HepG2 (cell line): ENCODE results near the gene PTGER4. TPM values are rescaled to one million over a fixed set of nuclear protein-coding genes. Genes with fewer than 3 reads are reported as not detected.

Experiments used
- ATAC-seq: fragments of 200-7000 bp; cut with Tn5 transposase; 3 replicates; pipeline ENCODE4 v1.9.1; 2020; ENCODE audit warnings: mild to moderate bottlenecking, moderate library complexity
- BruUV-seq: library from RNA; stranded (reverse); fragments of 400-500 nt; replicated peaks from 2 replicates; lab custom pipeline; 2021; lab: Mats Ljungman, UMichigan
- CTCF ChIA-PET: fragments of 300-600 bp; formaldehyde crosslinking; extraction: SDS; loops from one replicate; lab custom pipeline; 2021; ENCODE audit warnings: low total read pairs, inconsistent platforms, low intra/inter-chr PET ratio; lab: Yijun Ruan, JAX
- POLR2A ChIA-PET: fragments of 350-600 bp; sonication (Branson Sonifier 250); formaldehyde crosslinking; loops from one replicate; lab custom pipeline; 2020; ENCODE audit warnings: antibody characterized with exemption, inconsistent platforms; lab: Yijun Ruan, JAX
- DNase-seq: peaks from one replicate; pipeline ENCODE4 v3.0.0-alpha.2; 2015; ENCODE audit warnings: low spot score
- FAIRE-seq: peaks from 3 replicates; lab custom pipeline; 2011; peaks lifted over from hg19 to GRCh38; lab: Jason Lieb, UNC
- H2AFZ ChIP-seq: one replicate; pipeline ENCODE4 v1.6.1; 2011; ENCODE audit warnings: low read length, inconsistent platforms
- H3K27ac ChIP-seq: fragments of 300-600 bp; 3 replicates; pipeline ENCODE4 v1.8.0; 2011; ENCODE audit warnings: mixed run types, mild to moderate bottlenecking, mixed read lengths, low read length, inconsistent platforms; ENCODE audit not compliant: insufficient read depth; ENCODE audit errors: extremely low read length
- H3K27me3 ChIP-seq, 2 experiments: fragments of 200-600 bp in 1 of 2; 2 replicates in 1 of 2; 3 replicates in 1 of 2; pipeline versions ENCODE4 v1.6.0 to v1.8.0; 2011; ENCODE audit warnings: low read length in 2 of 2, mild to moderate bottlenecking in 2 of 2, moderate library complexity in 2 of 2, inconsistent platforms in 1 of 2; ENCODE audit not compliant: insufficient read depth in 2 of 2, control insufficient read depth in 1 of 2
- H3K36me3 ChIP-seq, 2 experiments: fragments of 200-600 bp in 1 of 2; replicated peaks in 1 of 2; 2 replicates in 1 of 2; 3 replicates in 1 of 2; pipeline versions ENCODE4 v1.5.1 to v1.8.0; 2011; ENCODE audit warnings: low read length in 2 of 2, inconsistent platforms in 1 of 2; ENCODE audit not compliant: insufficient read depth in 2 of 2, control insufficient read depth in 1 of 2
- H3K4me1 ChIP-seq: 2 replicates; pipeline ENCODE4 v1.5.1; 2012; ENCODE audit warnings: low read length, inconsistent platforms; ENCODE audit not compliant: insufficient read depth
- H3K4me2 ChIP-seq: 2 replicates; pipeline ENCODE4 v1.6.0; 2011; ENCODE audit warnings: low read depth, low read length, inconsistent platforms
- H3K4me3 ChIP-seq, 3 experiments: fragments of 200-600 bp in 1 of 3; sonication (generic), shearing (Covaris generic) in 1 of 3; replicated peaks in 1 of 3; 2 replicates each; pipeline ENCODE4 v1.5.1; 2011 to 2016; ENCODE audit warnings: low read length in 3 of 3, inconsistent platforms in 2 of 3, low read depth in 2 of 3, mild to moderate bottlenecking in 2 of 3, control low read depth in 1 of 3, mixed read lengths in 1 of 3; ENCODE audit not compliant: insufficient read depth in 1 of 3
- H3K79me2 ChIP-seq: one replicate; pipeline ENCODE4 v1.6.1; 2011; ENCODE audit warnings: low read length, inconsistent platforms; ENCODE audit not compliant: insufficient read depth
- H3K9ac ChIP-seq: 2 replicates; pipeline ENCODE4 v1.6.0; 2011; ENCODE audit warnings: mild to moderate bottlenecking, low read depth, low read length, inconsistent platforms; ENCODE audit not compliant: insufficient read depth
- H3K9me3 ChIP-seq: 2 replicates; pipeline ENCODE4 v1.5.1; 2012; ENCODE audit warnings: mild to moderate bottlenecking, low read length
- H4K20me1 ChIP-seq: 2 replicates; pipeline ENCODE4 v1.6.0; 2011; ENCODE audit warnings: inconsistent platforms, mild to moderate bottlenecking, low read length, moderate library complexity; ENCODE audit not compliant: insufficient read depth
- CENPT ChIP-seq: sonication (generic); formaldehyde crosslinking; IDR thresholded peaks from 2 replicates; pipeline ENCODE4 v1.8.0; 2022; ENCODE audit warnings: low read depth, mild to moderate bottlenecking, moderate library complexity, missing genetic modification reagents
- CHD2 ChIP-seq: IDR thresholded peaks from 2 replicates; pipeline ENCODE4 v1.6.1; 2011; ENCODE audit warnings: low read depth, low read length, improper control_type of control experiment
- GABPB1 ChIP-seq: IDR thresholded peaks from 2 replicates; pipeline ENCODE4 v1.6.1; 2016; ENCODE audit warnings: mild to moderate bottlenecking, missing genetic modification reagents, moderate library complexity, missing compliant biosample characterization
- MAFK ChIP-seq, 2 experiments: IDR thresholded peaks in 1 of 2; conservative IDR thresholded peaks in 1 of 2; 2 replicates each; pipeline ENCODE4 v1.6.1; 2011; ENCODE audit warnings: improper control_type of control experiment in 2 of 2, low read length in 2 of 2
- PAXIP1 ChIP-seq: sonication (generic); formaldehyde crosslinking; conservative IDR thresholded peaks from 2 replicates; pipeline ENCODE4 v1.4.0; 2020; ENCODE audit warnings: mild to moderate bottlenecking, missing genetic modification reagents, moderate library complexity
- ZIK1 ChIP-seq: sonication (generic); formaldehyde crosslinking; IDR thresholded peaks from 2 replicates; pipeline ENCODE4 v1.5.0; 2020; ENCODE audit warnings: mild to moderate bottlenecking, low read depth, missing genetic modification reagents, borderline replicate concordance
- ZNF878 ChIP-seq: sonication (generic); formaldehyde crosslinking; IDR thresholded peaks from 2 replicates; pipeline ENCODE4 v1.8.1; 2023; ENCODE audit warnings: mild to moderate bottlenecking, missing genetic modification reagents, moderate library complexity
- in situ Hi-C: cut with HindIII; loops from 2 replicates; pipeline ENCODE4 v1.10.0; 2017; ENCODE audit warnings: low pct_unique_long_range_greater_than_20kb; ENCODE audit not compliant: extremely low pct_ligation_motif_present
- intact Hi-C: fragments of 100-400 bp; cut with micrococcal nuclease; formaldehyde crosslinking; loops from one replicate; pipeline ENCODE4 v1.10.0; 2022; ENCODE audit not compliant: unreplicated experiment
- polyA plus RNA-seq, 8 experiments: library from polyadenylated mRNA; depleted of rRNA in 3 of 8; stranded (reverse) in 7 of 8; unstranded in 1 of 8; fragments of >200 nt; fragmentation: Illumina TruSeq in 4 of 8; extraction: Trizol in 4 of 8; gene quantifications; 2 replicates each; pipeline versions ENCODE4 v1.2.1 to v1.2.3, GENCODE V29; 2011 to 2016; ENCODE audit warnings: low read depth in 4 of 8, missing spikeins in 1 of 8, mixed read lengths in 1 of 8; ENCODE audit not compliant: insufficient read depth in 1 of 8
- total RNA-seq, 5 experiments: library from RNA; depleted of rRNA; stranded (reverse); fragments of >200 nt; fragmentation: Illumina TruSeq; extraction: Trizol; gene quantifications; 2 replicates each; pipeline ENCODE4 v1.2.3, GENCODE V29; 2016; ENCODE audit warnings: low read depth in 1 of 5
- TF ChIP-seq, protein P1 (sequence below): sonication (generic); formaldehyde crosslinking; IDR thresholded peaks from 2 replicates; pipeline ENCODE4 v1.4.0; 2020; ENCODE audit warnings: missing genetic modification reagents, mild to moderate bottlenecking, borderline replicate concordance

The PTGER4 gene
- total and polyA plus RNA-seq, 2 of the 13 experiments (the other 11 are each of a cell fraction or from before 2014, with no cell fraction given), result 0.01 to 0.11 TPM

GRCh38 chr5:40717281-40717680 is 37.6 kb downstream of the PTGER4 start:
- Histone ChIP-seq H4K20me1 (no peaks in the 10 kb centered on the region), H3K4me1 (peaks cover 17% of the 10 kb centered on the region), H3K9ac (no peak overlapping the region), H2AFZ (no peak overlapping the region), H3K9me3 (no peaks in the 10 kb centered on the region), H3K4me3 (no peak overlapping the region), H3K79me2 (no peaks in the 10 kb centered on the region), H3K36me3 (peaks cover 0 to 5% of the 10 kb centered on the region in 2 experiments; a peak in 2 of 5 replicates), H3K4me2 (no peak overlapping the region), H3K27ac (no peak overlapping the region), H3K27me3 (no peaks in the 10 kb centered on the region)
- ChIA-PET CTCF (no interaction called here), POLR2A (no interaction called here)
- no peak for DNase-seq
- intact Hi-C loops (no loop called here), in situ Hi-C loops (no loop called here)
- TF ChIP-seq, protein P1, sequence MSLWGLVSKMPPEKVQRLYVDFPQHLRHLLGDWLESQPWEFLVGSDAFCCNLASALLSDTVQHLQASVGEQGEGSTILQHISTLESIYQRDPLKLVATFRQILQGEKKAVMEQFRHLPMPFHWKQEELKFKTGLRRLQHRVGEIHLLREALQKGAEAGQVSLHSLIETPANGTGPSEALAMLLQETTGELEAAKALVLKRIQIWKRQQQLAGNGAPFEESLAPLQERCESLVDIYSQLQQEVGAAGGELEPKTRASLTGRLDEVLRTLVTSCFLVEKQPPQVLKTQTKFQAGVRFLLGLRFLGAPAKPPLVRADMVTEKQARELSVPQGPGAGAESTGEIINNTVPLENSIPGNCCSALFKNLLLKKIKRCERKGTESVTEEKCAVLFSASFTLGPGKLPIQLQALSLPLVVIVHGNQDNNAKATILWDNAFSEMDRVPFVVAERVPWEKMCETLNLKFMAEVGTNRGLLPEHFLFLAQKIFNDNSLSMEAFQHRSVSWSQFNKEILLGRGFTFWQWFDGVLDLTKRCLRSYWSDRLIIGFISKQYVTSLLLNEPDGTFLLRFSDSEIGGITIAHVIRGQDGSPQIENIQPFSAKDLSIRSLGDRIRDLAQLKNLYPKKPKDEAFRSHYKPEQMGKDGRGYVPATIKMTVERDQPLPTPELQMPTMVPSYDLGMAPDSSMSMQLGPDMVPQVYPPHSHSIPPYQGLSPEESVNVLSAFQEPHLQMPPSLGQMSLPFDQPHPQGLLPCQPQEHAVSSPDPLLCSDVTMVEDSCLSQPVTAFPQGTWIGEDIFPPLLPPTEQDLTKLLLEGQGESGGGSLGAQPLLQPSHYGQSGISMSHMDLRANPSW (CRISPR knock-in tag), result no peak
- 0 out of 4 replicates have a peak, but pooled peaks of 1 of the 2 experiments have one; percentile 1 for TF ChIP-seq MAFK (conservative IDR thresholded peaks at IDR 0.05 in 1 of 2, IDR thresholded peaks at IDR 0.05 in 1 of 2; ENCODE audit: low read length in 2 of 2)
- no peak for TF ChIP-seq ZIK1 (CRISPR knock-in tag)
- TF ChIP-seq CENPT (CRISPR knock-in tag), result no peak
- TF ChIP-seq ZNF878, result no peak
- no peak for TF ChIP-seq CHD2
- ATAC-seq, result no peak
- FAIRE-seq, result no peak
- no TSS peak for BruUV-seq

DNA sequence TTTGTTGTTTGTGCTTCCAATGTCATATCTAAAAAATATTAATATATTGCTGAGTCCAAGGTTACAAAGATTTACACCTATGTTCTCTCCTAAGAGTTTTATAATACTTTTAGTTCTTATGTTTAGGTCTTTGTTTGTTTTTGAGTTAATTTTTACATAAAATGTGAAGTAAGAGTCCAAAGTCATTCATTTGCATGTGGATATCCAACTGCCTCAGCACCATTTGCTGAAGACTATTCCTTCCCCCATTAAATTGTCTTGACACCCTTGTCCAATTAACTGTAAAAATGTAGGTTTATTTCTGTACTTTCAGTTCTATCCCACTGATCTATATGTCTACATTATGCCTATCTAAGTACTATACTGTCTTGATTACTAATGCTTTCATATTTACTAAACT is 40.4 kb downstream of the PTGER4 start:
- no peaks in the 10 kb centered on the region for H3K27me3 ChIP-seq
- H3K36me3 ChIP-seq, result peaks cover 0 to 5% of the 10 kb centered on the region in 2 experiments; a peak in 2 of 5 replicates
- no peak overlapping the region for H3K27ac ChIP-seq
- ATAC-seq (no peak; the same call in 2 of the 3 replicates), DNase-seq (no peak), FAIRE-seq (no peak)
- H3K9ac ChIP-seq, result no peak overlapping the region
- intact Hi-C loops, result no loop called here
- in situ Hi-C loops, result no loop called here
- CTCF ChIA-PET, result no interaction called here
- no peak overlapping the region for H2AFZ ChIP-seq
- no peak overlapping the region for H3K4me3 ChIP-seq
- no peak overlapping the region for H3K4me2 ChIP-seq
- H4K20me1 ChIP-seq, result no peaks in the 10 kb centered on the region
- POLR2A ChIA-PET, result no interaction called here
- H3K4me1 ChIP-seq, result peaks cover 17% of the 10 kb centered on the region
- no peaks in the 10 kb centered on the region for H3K9me3 ChIP-seq
- H3K79me2 ChIP-seq, result no peaks in the 10 kb centered on the region
- BruUV-seq, result no TSS peak
- TF ChIP-seq PAXIP1 (CRISPR knock-in tag), result 0 out of 2 replicates have a peak, but pooled peaks have one; percentile 21
- no peak for TF ChIP-seq GABPB1 (CRISPR knock-in tag)
